Activated naive CD4-positive, alpha-beta T cell treated with anti-CD3 and anti-CD28 coated beads for 36 hours (primary cell): Measurements from ENCODE around the gene IL17REL. TPM values are rescaled to one million over a fixed set of nuclear protein-coding genes. Genes with fewer than 3 reads are reported as not detected.

ENCODE experiments used
- CTCF ChIA-PET: fragments of 350-600 bp; sonication (Branson Sonifier 250); formaldehyde crosslinking; loops from one replicate; lab custom pipeline; 2021; ENCODE audit warnings: antibody characterized with exemption; lab: Charles Lee
- DNase-seq: peaks from one replicate; pipeline ENCODE4 v3.0.0-alpha.2; 2020
- H3K27ac Mint-ChIP-seq: one replicate; pipeline ENCODE4 v1.8.0; 2021; ENCODE audit warnings: mild to moderate bottlenecking, mixed read lengths
- H3K27me3 Mint-ChIP-seq: one replicate; pipeline ENCODE4 v1.8.0; 2021; ENCODE audit warnings: low read depth, mixed read lengths
- H3K36me3 Mint-ChIP-seq: one replicate; pipeline ENCODE4 v1.8.0; 2021; ENCODE audit warnings: low read depth, mixed read lengths
- H3K4me1 Mint-ChIP-seq: one replicate; pipeline ENCODE4 v1.8.0; 2021; ENCODE audit warnings: low read depth, mixed read lengths
- H3K4me3 Mint-ChIP-seq: one replicate; pipeline ENCODE4 v1.8.0; 2021; ENCODE audit warnings: mild to moderate bottlenecking, moderate library complexity, mixed read lengths
- H3K9me3 Mint-ChIP-seq: one replicate; pipeline ENCODE4 v1.8.0; 2021; ENCODE audit warnings: mixed read lengths
- intact Hi-C: fragments of 100-400 bp; cut with micrococcal nuclease; formaldehyde crosslinking; loops from one replicate; pipeline ENCODE4 v1.15.1; 2023
- total RNA-seq, 2 experiments: library from RNA; stranded (reverse); gene quantifications; one replicate each; pipeline ENCODE4 v1.2.3, GENCODE V29; 2021

The IL17REL gene
- total RNA-seq, 2 experiments from 2014 or later = 0.12 to 0.15 TPM

- intact Hi-C loops = no loop called here
- H3K4me1 Mint-ChIP-seq = peaks cover 6% of the 10 kb centered on the region
- no peaks in the 10 kb centered on the region for H3K9me3 Mint-ChIP-seq
- peaks cover 7% of the 10 kb centered on the region for H3K36me3 Mint-ChIP-seq
- CTCF ChIA-PET = interaction anchor here (0.9 kb wide), 1 partner anchor 27 kb away, joined by 3 read pairs; no protein-coding TSS in a partner anchor
- no peak for DNase-seq
- H3K4me3 Mint-ChIP-seq = peak overlapping the region; percentile 15
- no peaks in the 10 kb centered on the region for H3K27me3 Mint-ChIP-seq
- peak overlapping the region; percentile 36 for H3K27ac Mint-ChIP-seq
Measured at GRCh38 chr22:49956914-49957825, 55.4 kb downstream of the IL17REL start.

DNA sequence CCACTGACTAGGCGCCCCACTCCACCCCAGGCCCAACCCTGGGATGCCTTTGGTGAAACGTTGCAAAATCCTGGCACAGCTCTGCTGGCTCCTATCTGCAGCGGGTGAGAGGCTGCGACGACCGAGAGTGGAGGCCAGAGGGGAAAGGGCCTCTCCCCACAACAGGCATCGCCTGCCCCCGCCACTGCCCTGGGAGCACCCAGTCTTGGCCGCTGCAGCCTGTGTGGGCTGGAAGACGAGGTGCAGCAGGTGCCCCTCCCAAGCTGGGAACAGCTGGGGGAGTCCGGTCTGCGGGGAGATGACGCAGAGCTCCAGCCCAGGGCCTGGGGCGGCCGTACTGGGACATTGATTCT lies 56.2 kb downstream of the IL17REL start:
- Mint-ChIP-seq H3K4me1 (peaks cover 6% of the 10 kb centered on the region), H3K27me3 (no peaks in the 10 kb centered on the region), H3K27ac (no peak overlapping the region), H3K9me3 (no peaks in the 10 kb centered on the region), H3K36me3 (peaks cover under 1% of the 10 kb centered on the region), H3K4me3 (no peak overlapping the region)
- intact Hi-C loops = no loop called here
- CTCF ChIA-PET = interaction anchor here (0.8 kb wide), 1 partner anchor 74 kb away, joined by 3 read pairs; no protein-coding TSS in a partner anchor
- no peak for DNase-seq

DNA sequence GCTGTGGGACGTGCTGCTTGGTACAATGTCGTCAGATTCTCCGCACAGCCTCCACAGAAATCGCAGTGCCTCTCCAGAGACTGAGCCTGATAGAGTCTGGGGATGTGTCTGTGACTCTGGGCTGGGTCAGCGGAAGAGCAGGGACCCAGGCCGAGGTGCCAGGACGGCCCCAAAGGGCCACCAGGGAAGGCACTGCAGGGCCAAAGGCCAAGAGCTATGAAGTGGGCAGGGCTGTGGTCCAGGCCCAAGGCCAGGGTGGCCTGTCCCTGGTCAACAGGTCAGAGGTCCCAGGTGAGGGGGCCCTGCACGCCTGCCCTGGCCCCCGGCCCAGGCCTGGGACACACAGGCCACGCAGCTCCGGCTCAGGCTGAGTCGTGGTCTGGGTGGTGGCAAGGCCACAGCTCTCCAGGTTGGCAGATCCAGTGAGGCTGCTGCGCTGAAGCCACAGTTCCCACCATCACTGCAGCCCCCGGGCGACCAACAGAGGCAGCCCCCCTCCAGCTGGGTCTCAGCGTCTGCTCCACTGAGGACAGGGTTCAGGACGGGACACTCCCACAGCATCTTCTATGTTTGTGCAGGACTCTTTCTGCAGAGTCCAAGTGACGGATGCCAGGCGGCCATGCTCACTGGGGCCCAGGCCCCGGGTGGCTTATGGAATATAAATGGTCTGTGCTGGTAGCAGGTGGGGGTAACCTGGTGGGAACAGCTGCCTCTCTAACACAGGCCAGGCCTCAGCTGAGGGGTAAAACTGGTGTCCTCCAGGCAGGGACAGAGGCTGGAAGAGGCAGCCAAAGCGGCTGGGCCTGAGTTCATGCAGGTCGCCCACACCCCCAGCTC lies 56.8 kb downstream of the IL17REL start:
- no peak for DNase-seq
- Mint-ChIP-seq H3K36me3 (no peaks in the 10 kb centered on the region), H3K27me3 (no peaks in the 10 kb centered on the region), H3K27ac (no peak overlapping the region), H3K9me3 (no peaks in the 10 kb centered on the region), H3K4me3 (no peak overlapping the region), H3K4me1 (peaks cover 6% of the 10 kb centered on the region)
- CTCF ChIA-PET = interaction anchor here (0.6 to 0.8 kb wide), 2 partner anchors 75 to 135 kb away, joined by 3 to 4 read pairs; no protein-coding TSS in a partner anchor
- intact Hi-C loops = no loop called here

GRCh38 chr22:49954991-49955580 lies 57.5 kb downstream of the IL17REL start:
- Mint-ChIP-seq H3K36me3 (no peaks in the 10 kb centered on the region), H3K4me1 (peaks cover 6% of the 10 kb centered on the region), H3K9me3 (no peaks in the 10 kb centered on the region), H3K27me3 (no peaks in the 10 kb centered on the region), H3K27ac (no peak overlapping the region), H3K4me3 (no peak overlapping the region)
- CTCF ChIA-PET = interaction anchor here (1.4 kb wide), 1 partner anchor 28 kb away, joined by 3 read pairs; no protein-coding TSS in a partner anchor
- no peak for DNase-seq
- intact Hi-C loops = no loop called here

- Mint-ChIP-seq H3K27me3 (no peaks in the 10 kb centered on the region), H3K36me3 (no peaks in the 10 kb centered on the region)
- intact Hi-C loops = no loop called here
Measured at GRCh38 chr22:49954354-49954753, 58.2 kb downstream of the IL17REL start.

GRCh38 chr22:49953680-49954344 lies 58.8 kb downstream of the IL17REL start:
- CTCF ChIA-PET = interaction anchor here (0.6 to 1.4 kb wide), 2 partner anchors 29 to 72 kb away, joined by 3 read pairs; no protein-coding TSS in a partner anchor
- DNase-seq = no peak
- intact Hi-C loops = no loop called here
- Mint-ChIP-seq H3K9me3 (no peaks in the 10 kb centered on the region), H3K27ac (no peak overlapping the region), H3K27me3 (no peaks in the 10 kb centered on the region), H3K4me3 (no peak overlapping the region), H3K36me3 (no peaks in the 10 kb centered on the region), H3K4me1 (peaks cover 1% of the 10 kb centered on the region)

More at GRCh38 chr22:49954354-49954753, 58.2 kb downstream of the IL17REL start:
- H3K4me3 Mint-ChIP-seq = no peak overlapping the region
- H3K27ac Mint-ChIP-seq = no peak overlapping the region
- H3K9me3 Mint-ChIP-seq = no peaks in the 10 kb centered on the region
- H3K4me1 Mint-ChIP-seq = peaks cover 6% of the 10 kb centered on the region
- CTCF ChIA-PET = interaction anchor here (1.4 kb wide), 1 partner anchor 28 kb away, joined by 3 read pairs; no protein-coding TSS in a partner anchor
- DNase-seq = no peak

- no peaks in the 10 kb centered on the region for H3K36me3 Mint-ChIP-seq
- H3K27me3 Mint-ChIP-seq = no peaks in the 10 kb centered on the region
- intact Hi-C loops = no loop called here
- H3K9me3 Mint-ChIP-seq = no peaks in the 10 kb centered on the region
- no peaks in the 10 kb centered on the region for H3K4me1 Mint-ChIP-seq
- H3K27ac Mint-ChIP-seq = no peak overlapping the region
- DNase-seq = no peak
- H3K4me3 Mint-ChIP-seq = no peak overlapping the region
- CTCF ChIA-PET = interaction anchor here (0.6 kb wide), 1 partner anchor 72 kb away, joined by 3 read pairs; no protein-coding TSS in a partner anchor
Measured at GRCh38 chr22:49953027-49953679, 59.4 kb downstream of the IL17REL start.

GRCh38 chr22:49951986-49952896 lies 60.3 kb downstream of the IL17REL start:
- Mint-ChIP-seq H3K27ac (no peak overlapping the region), H3K4me3 (no peak overlapping the region), H3K9me3 (no peaks in the 10 kb centered on the region), H3K36me3 (no peaks in the 10 kb centered on the region), H3K27me3 (no peaks in the 10 kb centered on the region), H3K4me1 (no peaks in the 10 kb centered on the region)
- no peak for DNase-seq
- CTCF ChIA-PET = no interaction called here
- intact Hi-C loops = no loop called here

- no peak overlapping the region for H3K27ac Mint-ChIP-seq
Measured at GRCh38 chr22:49951678-49951985, 60.9 kb downstream of the IL17REL start.

DNA sequence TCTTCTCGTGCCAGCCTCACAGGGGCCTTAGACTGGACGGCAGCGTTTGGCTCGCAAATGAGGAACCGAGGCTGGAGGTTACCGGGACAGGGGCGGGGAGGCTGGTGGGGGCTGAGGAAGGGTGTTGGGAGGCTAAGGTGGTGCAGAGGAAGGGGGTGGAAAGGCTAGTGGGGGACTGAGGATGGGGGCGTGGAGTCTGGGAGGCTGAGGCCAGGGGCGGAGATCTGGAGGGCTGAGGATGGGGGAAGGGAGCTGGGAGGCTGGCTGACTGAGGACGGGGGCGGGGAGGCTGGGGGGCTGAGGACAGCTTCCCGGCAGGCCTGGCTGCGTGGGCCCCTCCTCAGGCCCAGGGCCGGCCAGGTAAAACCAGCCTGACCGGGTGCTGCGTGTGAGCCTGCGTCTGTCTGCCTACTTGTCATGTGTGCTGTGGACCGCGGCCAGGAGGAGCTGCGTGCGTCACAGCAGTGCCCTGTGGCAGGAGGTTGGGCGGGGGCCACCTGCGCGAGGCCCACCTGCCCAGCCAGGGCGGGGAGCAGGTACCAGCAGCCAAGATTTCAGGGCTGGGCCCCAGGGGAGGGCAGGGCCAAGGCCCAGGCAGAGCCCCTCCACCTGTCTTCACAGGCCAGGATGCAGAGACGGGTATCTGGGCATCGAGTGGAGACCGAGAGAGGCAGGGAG lies 61.4 kb downstream of the IL17REL start:
- Mint-ChIP-seq H3K36me3 (no peaks in the 10 kb centered on the region), H3K27ac (no peak overlapping the region), H3K4me3 (no peak overlapping the region), H3K4me1 (no peaks in the 10 kb centered on the region), H3K9me3 (no peaks in the 10 kb centered on the region), H3K27me3 (no peaks in the 10 kb centered on the region)
- intact Hi-C loops = no loop called here
- DNase-seq = no peak
- CTCF ChIA-PET = no interaction called here

More at GRCh38 chr22:49951678-49951985, 60.9 kb downstream of the IL17REL start:
- H3K9me3 Mint-ChIP-seq = no peaks in the 10 kb centered on the region
- no peak for DNase-seq
- intact Hi-C loops = no loop called here
- H3K36me3 Mint-ChIP-seq = no peaks in the 10 kb centered on the region
- no peaks in the 10 kb centered on the region for H3K27me3 Mint-ChIP-seq
- CTCF ChIA-PET = no interaction called here
- no peaks in the 10 kb centered on the region for H3K4me1 Mint-ChIP-seq
- no peak overlapping the region for H3K4me3 Mint-ChIP-seq
